Heart left ventricle (tissue), 13 donors: Measurements from ENCODE around the gene UBE2B.

Experiments
- POLR2A ChIP-seq, 2 donors: fragments of 450-650 bp; IDR thresholded peaks; one replicate each; pipeline ENCODE4 v1.6.1; 2017; ENCODE audit warnings: antibody characterized with exemption in 2 of 2, mild to moderate bottlenecking in 2 of 2, moderate library complexity in 2 of 2
- TF ChIP-seq, protein P1 (sequence below), 12 donors: fragments of 200-600 bp; sonication (generic) in 4 of 12; IDR thresholded peaks; one replicate each; pipeline versions ENCODE4 v1.5.0 to v1.8.0; 2018 to 2022; ENCODE audit warnings: antibody characterized with exemption in 12 of 12, mild to moderate bottlenecking in 5 of 12
- donor health status: ischemic (EF 13 %, LVEDD 7.1; RV severe dilation, severe dysfunction).
- donor health status: DM: no; HTN: yes; CAD: no.
- donor health status: DM: no; HTN: no; CAD: no.
- donor health status: ischemic (EF 25% LVEDD 6.9; RV normal size, moderate dysfunction).
- donor health status: ischemic (EF 25% LVEDD 5.7; RV mildly dilated, moderate dysfunction).
- donor health status: ischemic (EF 35%, LVEDD 5.7; RV mildly dilated, moderate dysfunction).
- donor health status: nonischemic (EF 11% LVEDD 7.7; RV severe dilation, severe dysfunction).
- donor health status: DM: yes; HTN: yes; CAD: no.
- donor health status: PGD.
- donor health status: ischemic (EF 29% LVEDD 5.4; RV normal size, mild dysfunction).
- donor health status: nonischemic (EF 23%, LVEDD 6.1; RV moderate dilation, normal function).

GRCh38 chr5:134370311-134370870 lies 978 bp upstream of the UBE2B start:
- TF ChIP-seq, protein P1, sequence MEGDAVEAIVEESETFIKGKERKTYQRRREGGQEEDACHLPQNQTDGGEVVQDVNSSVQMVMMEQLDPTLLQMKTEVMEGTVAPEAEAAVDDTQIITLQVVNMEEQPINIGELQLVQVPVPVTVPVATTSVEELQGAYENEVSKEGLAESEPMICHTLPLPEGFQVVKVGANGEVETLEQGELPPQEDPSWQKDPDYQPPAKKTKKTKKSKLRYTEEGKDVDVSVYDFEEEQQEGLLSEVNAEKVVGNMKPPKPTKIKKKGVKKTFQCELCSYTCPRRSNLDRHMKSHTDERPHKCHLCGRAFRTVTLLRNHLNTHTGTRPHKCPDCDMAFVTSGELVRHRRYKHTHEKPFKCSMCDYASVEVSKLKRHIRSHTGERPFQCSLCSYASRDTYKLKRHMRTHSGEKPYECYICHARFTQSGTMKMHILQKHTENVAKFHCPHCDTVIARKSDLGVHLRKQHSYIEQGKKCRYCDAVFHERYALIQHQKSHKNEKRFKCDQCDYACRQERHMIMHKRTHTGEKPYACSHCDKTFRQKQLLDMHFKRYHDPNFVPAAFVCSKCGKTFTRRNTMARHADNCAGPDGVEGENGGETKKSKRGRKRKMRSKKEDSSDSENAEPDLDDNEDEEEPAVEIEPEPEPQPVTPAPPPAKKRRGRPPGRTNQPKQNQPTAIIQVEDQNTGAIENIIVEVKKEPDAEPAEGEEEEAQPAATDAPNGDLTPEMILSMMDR (IDR thresholded peaks at IDR 0.05): no peak
- no peak for TF ChIP-seq POLR2A (IDR thresholded peaks at IDR 0.05)
